ENCODE results near the gene RFPL3.

RFPL3 gene

GRCh38 chr22:32327066-32327465 is 30.6 kb upstream of the RFPL3 start:
- TF ChIP-seq CTCF (IDR thresholded peaks at IDR 0.05; ENCODE audit: insufficient read depth, low read length, poor library complexity, severe bottlenecking) = no peak

GRCh38 chr22:32327596-32328171 is 30.0 kb upstream of the RFPL3 start:
- no peaks in the 10 kb centered on the region; the same call in 1 of the 2 replicates for H3K27me3 ChIP-seq (replicated peaks; ENCODE audit: control insufficient read depth, insufficient read depth, low read length)
- H3K36me3 ChIP-seq (ENCODE audit: control insufficient read depth, insufficient read depth, low read length) = no peaks in the 10 kb centered on the region
- no peak for TF ChIP-seq CTCF (IDR thresholded peaks at IDR 0.05; ENCODE audit: insufficient read depth, low read length, poor library complexity, severe bottlenecking)
- no peak for DNase-seq (ENCODE audit: extremely low read depth, insufficient read length)
- no peak overlapping the region for H3K4me3 ChIP-seq (replicated peaks; ENCODE audit: low read depth, low read length)

More at GRCh38 chr22:32327066-32327465, 30.6 kb upstream of the RFPL3 start:
- Histone ChIP-seq H3K4me3 (replicated peaks; ENCODE audit: low read depth, low read length) (no peak overlapping the region), H3K27me3 (replicated peaks; ENCODE audit: control insufficient read depth, insufficient read depth, low read length) (no peaks in the 10 kb centered on the region; the same call in 1 of the 2 replicates), H3K36me3 (ENCODE audit: control insufficient read depth, insufficient read depth, low read length) (no peaks in the 10 kb centered on the region)
- DNase-seq (ENCODE audit: extremely low read depth, insufficient read length) = no peak

GRCh38 chr22:32328306-32329201 is 29.1 kb upstream of the RFPL3 start:
- H3K4me3 ChIP-seq (replicated peaks; ENCODE audit: low read depth, low read length) = no peak overlapping the region
- no peak for TF ChIP-seq CTCF (IDR thresholded peaks at IDR 0.05; ENCODE audit: insufficient read depth, low read length, poor library complexity, severe bottlenecking)
- no peaks in the 10 kb centered on the region for H3K36me3 ChIP-seq (ENCODE audit: control insufficient read depth, insufficient read depth, low read length)
- DNase-seq (ENCODE audit: extremely low read depth, insufficient read length) = no peak
- no peaks in the 10 kb centered on the region; the same call in 1 of the 2 replicates for H3K27me3 ChIP-seq (replicated peaks; ENCODE audit: control insufficient read depth, insufficient read depth, low read length)

GRCh38 chr22:32329202-32329645 is 28.4 kb upstream of the RFPL3 start:
- Histone ChIP-seq H3K27me3 (replicated peaks; ENCODE audit: control insufficient read depth, insufficient read depth, low read length) (no peaks in the 10 kb centered on the region; the same call in 1 of the 2 replicates), H3K36me3 (ENCODE audit: control insufficient read depth, insufficient read depth, low read length) (no peaks in the 10 kb centered on the region), H3K4me3 (replicated peaks; ENCODE audit: low read depth, low read length) (no peak overlapping the region)
- no peak for TF ChIP-seq CTCF (IDR thresholded peaks at IDR 0.05; ENCODE audit: insufficient read depth, low read length, poor library complexity, severe bottlenecking)
- DNase-seq (ENCODE audit: extremely low read depth, insufficient read length) = no peak

- H3K4me3 ChIP-seq (replicated peaks; ENCODE audit: low read depth, low read length) = no peak overlapping the region
- no peaks in the 10 kb centered on the region for H3K36me3 ChIP-seq (ENCODE audit: control insufficient read depth, insufficient read depth, low read length)
- no peak for DNase-seq (ENCODE audit: extremely low read depth, insufficient read length)
- H3K27me3 ChIP-seq (replicated peaks; ENCODE audit: control insufficient read depth, insufficient read depth, low read length) = no peaks in the 10 kb centered on the region
- TF ChIP-seq CTCF (IDR thresholded peaks at IDR 0.05; ENCODE audit: insufficient read depth, low read length, poor library complexity, severe bottlenecking) = no peak
Measured at GRCh38 chr22:32331236-32331917, 26.3 kb upstream of the RFPL3 start.
